ENCODE results near the gene ADARB2. TPM values are rescaled to one million over a fixed set of nuclear protein-coding genes. Genes with fewer than 3 reads are reported as not detected.
"Not testable (repeated sequence)": the region's sequence is repeated elsewhere in the genome, so short reads cannot be mapped to it uniquely, and the experiment has no call there.

The ADARB2 gene
- total and polyA plus RNA-seq, 3 experiments from 2014 or later = not detected

DNA sequence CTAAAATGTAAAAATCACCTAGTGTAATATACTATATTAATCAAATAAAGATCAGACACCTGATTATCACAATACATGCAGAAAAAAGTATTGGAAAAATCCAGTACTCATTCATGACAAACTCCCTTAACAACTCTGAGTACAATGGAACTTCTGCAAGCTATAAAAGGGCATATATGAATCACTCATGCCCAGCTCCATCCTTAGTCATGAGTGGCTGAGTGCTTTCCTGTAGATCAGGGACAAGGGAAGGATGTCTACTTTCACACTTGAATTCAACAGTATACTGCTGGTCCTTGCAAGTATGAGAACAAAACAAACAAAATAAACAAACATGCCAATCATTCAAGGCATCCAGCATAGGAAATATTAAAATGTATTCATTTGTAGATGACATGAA is 116.5 kb downstream of the ADARB2 start:
- H3K27me3 Mint-ChIP-seq = peaks cover 10 to 14% of the 10 kb centered on the region in 2 donors
- DNase-seq = no peak
- Histone ChIP-seq H3K9me3 (ENCODE audit: low read length) (no peaks in the 10 kb centered on the region), H3K27me3 (ENCODE audit: insufficient read depth, low read length, poor library complexity, severe bottlenecking) (no peaks in the 10 kb centered on the region), H3K4me1 (ENCODE audit: insufficient read depth, low read length) (no peaks in the 10 kb centered on the region), H3K4me3 (ENCODE audit: low read length) (no peak overlapping the region), H3K27ac (ENCODE audit: low read depth, low read length) (no peak overlapping the region), H3K36me3 (ENCODE audit: insufficient read depth, low read length) (no peaks in the 10 kb centered on the region)
- no peak overlapping the region for H3K27ac Mint-ChIP-seq
- POLR2A ChIA-PET = no interaction called here
- H3K9me3 Mint-ChIP-seq = peaks cover 4 to 8% (median 7%) of the 10 kb centered on the region in 5 donors
- no peak overlapping the region for H3K4me3 Mint-ChIP-seq
- no peaks in the 10 kb centered on the region for H3K4me1 Mint-ChIP-seq
- H3K36me3 Mint-ChIP-seq = peaks cover 0 to 5% (median 1%) of the 10 kb centered on the region in 3 donors
- CTCF ChIA-PET = no interaction called here

DNA sequence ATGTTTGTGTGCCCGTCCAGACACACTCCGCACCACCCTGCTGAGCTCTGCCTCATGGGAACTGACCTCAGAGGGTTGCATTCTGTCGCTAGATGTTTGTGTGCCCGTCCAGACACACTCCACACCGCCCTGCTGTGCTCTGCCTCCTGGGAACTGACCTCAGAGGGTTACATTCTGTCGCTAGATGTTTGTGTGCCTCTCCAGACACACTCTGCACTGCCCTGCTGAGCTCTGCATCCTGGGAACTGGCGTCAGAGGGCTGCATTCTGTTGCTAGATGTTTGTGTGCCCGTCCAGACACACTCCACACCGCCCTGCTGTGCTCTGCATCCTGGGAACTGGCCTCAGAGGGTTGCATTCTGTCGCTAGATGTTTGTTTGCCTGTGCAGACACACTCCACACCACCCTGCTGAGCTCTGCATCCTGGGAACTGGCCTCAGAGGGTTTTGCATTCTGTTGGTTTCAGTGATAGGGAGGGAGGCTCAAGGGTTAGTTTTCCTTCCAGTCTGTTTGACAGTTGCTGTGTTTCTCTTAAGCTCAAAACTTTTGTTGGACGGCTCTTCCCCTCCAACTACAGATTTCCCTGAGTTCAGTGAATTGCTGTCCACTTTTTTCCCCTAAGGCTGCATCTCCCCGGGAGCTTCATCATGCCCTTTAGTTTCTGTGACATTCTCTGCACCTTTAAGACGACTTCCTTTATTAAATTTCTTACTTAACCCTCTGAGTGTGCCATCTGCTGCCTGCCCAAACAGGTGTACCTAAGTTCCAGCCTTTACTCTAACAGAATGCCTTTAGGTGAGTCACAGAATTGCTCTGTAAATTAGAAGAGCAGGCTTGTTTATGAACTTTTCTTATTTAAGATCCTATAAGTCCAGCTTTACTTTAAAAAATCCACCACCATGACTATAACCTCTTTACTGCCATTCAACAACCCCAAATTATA is 119.7 kb downstream of the ADARB2 start:
- POLR2A ChIA-PET; H3K4me1 ChIP-seq (ENCODE audit: insufficient read depth, low read length); H3K27ac Mint-ChIP-seq; CTCF ChIA-PET; H3K4me3 Mint-ChIP-seq; H3K9me3 Mint-ChIP-seq; H3K27ac ChIP-seq (ENCODE audit: low read depth, low read length); DNase-seq; H3K9me3 ChIP-seq (ENCODE audit: low read length); H3K36me3 Mint-ChIP-seq; H3K27me3 ChIP-seq (ENCODE audit: insufficient read depth, low read length, poor library complexity, severe bottlenecking); H3K4me1 Mint-ChIP-seq; H3K4me3 ChIP-seq (ENCODE audit: low read length); H3K36me3 ChIP-seq (ENCODE audit: insufficient read depth, low read length): not testable (repeated sequence)
- H3K27me3 Mint-ChIP-seq = peaks cover 10 to 14% of the 10 kb centered on the region in 2 donors

- H3K9me3 ChIP-seq (ENCODE audit: low read length); H3K9me3 Mint-ChIP-seq; H3K27ac ChIP-seq (ENCODE audit: low read depth, low read length); H3K4me3 Mint-ChIP-seq; H3K4me3 ChIP-seq (ENCODE audit: low read length); H3K36me3 Mint-ChIP-seq; H3K27me3 ChIP-seq (ENCODE audit: insufficient read depth, low read length, poor library complexity, severe bottlenecking); H3K36me3 ChIP-seq (ENCODE audit: insufficient read depth, low read length); POLR2A ChIA-PET; H3K4me1 ChIP-seq (ENCODE audit: insufficient read depth, low read length); H3K4me1 Mint-ChIP-seq; CTCF ChIA-PET; H3K27ac Mint-ChIP-seq; DNase-seq: not testable (repeated sequence)
- H3K27me3 Mint-ChIP-seq = peaks cover 10 to 15% of the 10 kb centered on the region in 2 donors
Observed at GRCh38 chr10:1616701-1617100, 120.6 kb downstream of the ADARB2 start.

DNA sequence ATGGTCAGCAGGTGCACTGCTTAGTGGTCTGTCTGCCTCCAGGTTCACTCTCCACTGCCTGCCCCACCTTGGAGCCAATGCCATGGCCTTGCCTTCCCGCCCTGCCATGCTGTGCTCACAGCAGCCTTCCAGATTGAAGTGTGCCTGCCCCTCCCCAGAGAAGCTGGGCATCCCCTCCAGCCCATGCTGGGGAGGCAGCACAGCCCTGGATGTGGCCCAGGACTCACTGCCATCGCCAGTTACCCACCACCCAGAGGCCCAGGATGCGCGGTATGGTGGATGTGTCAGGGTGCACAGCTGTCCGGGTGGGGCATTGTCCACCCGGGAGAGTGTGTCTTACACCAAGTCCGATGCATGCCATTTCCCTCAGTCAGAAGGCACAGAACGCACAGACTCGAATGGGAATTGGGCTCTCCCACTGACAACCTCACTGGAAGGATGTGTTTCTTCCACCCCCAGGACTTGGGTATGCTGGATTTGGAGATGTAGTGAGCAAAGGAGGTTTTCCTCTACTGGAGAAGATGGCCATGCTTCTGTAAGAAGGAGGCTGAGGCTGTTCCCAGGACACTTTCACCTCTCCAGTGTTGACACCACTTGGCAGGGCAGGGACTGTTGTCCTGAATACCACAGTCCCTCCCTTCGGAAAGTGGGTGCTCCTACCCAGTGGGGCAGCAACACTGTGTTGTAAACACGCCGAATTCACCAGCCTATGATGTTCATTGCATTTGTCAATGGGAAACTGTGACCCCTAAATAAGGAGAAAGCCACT is 122.0 kb downstream of the ADARB2 start:
- Mint-ChIP-seq H3K27me3 (peaks cover 16 to 26% of the 10 kb centered on the region in 2 donors), H3K9me3 (peaks cover 4 to 8% (median 7%) of the 10 kb centered on the region in 5 donors), H3K4me3 (no peak overlapping the region), H3K4me1 (no peaks in the 10 kb centered on the region), H3K36me3 (peaks cover 0 to 5% (median 1%) of the 10 kb centered on the region in 3 donors), H3K27ac (no peak overlapping the region)
- CTCF ChIA-PET = no interaction called here
- Histone ChIP-seq H3K4me1 (ENCODE audit: insufficient read depth, low read length) (no peaks in the 10 kb centered on the region), H3K36me3 (ENCODE audit: insufficient read depth, low read length) (no peaks in the 10 kb centered on the region), H3K27ac (ENCODE audit: low read depth, low read length) (no peak overlapping the region), H3K27me3 (ENCODE audit: insufficient read depth, low read length, poor library complexity, severe bottlenecking) (no peaks in the 10 kb centered on the region), H3K9me3 (ENCODE audit: low read length) (no peaks in the 10 kb centered on the region), H3K4me3 (ENCODE audit: low read length) (no peak overlapping the region)
- POLR2A ChIA-PET = no interaction called here
- no peak for DNase-seq

DNA sequence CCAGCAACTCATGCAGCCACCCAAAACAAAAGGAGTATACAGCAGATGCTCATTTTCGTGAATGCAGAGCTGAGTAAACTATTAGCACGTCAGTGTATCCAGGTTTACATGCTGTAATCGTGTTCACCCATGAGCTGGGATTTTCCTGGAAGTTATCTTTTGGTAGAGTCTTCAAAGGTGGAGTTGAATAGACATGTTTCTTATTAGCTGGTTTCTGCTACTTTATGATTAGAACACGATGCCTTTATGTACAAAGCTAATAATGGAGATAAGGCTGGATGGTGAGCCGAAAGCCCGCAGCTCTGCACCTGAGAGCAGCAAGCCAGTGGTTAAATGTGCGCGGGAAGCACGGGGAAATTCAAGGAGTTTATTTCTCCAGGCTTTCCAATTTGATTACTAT is 123.8 kb downstream of the ADARB2 start:
- POLR2A ChIA-PET = no interaction called here
- Histone ChIP-seq H3K4me1 (ENCODE audit: insufficient read depth, low read length) (no peaks in the 10 kb centered on the region), H3K36me3 (ENCODE audit: insufficient read depth, low read length) (no peaks in the 10 kb centered on the region), H3K27ac (ENCODE audit: low read depth, low read length) (no peak overlapping the region), H3K9me3 (ENCODE audit: low read length) (no peaks in the 10 kb centered on the region), H3K4me3 (ENCODE audit: low read length) (no peak overlapping the region), H3K27me3 (ENCODE audit: insufficient read depth, low read length, poor library complexity, severe bottlenecking) (no peaks in the 10 kb centered on the region)
- Mint-ChIP-seq H3K36me3 (no peaks in the 10 kb centered on the region), H3K27ac (no peak overlapping the region), H3K9me3 (peaks cover 0 to 2% (median 1%) of the 10 kb centered on the region in 5 donors), H3K4me3 (no peak overlapping the region), H3K4me1 (peaks cover 0 to 8% (median 3%) of the 10 kb centered on the region in 3 donors), H3K27me3 (peaks cover 20 to 34% of the 10 kb centered on the region in 2 donors)
- no peak for DNase-seq
- CTCF ChIA-PET = no interaction called here

- peaks cover 19 to 38% of the 10 kb centered on the region in 2 donors for H3K27me3 Mint-ChIP-seq
- no peak overlapping the region for H3K4me3 Mint-ChIP-seq
- H3K27me3 ChIP-seq (ENCODE audit: insufficient read depth, low read length, poor library complexity, severe bottlenecking) = no peaks in the 10 kb centered on the region
- no peaks in the 10 kb centered on the region for H3K9me3 Mint-ChIP-seq
- H3K27ac ChIP-seq (ENCODE audit: low read depth, low read length) = no peak overlapping the region
- no peaks in the 10 kb centered on the region for H3K4me1 ChIP-seq (ENCODE audit: insufficient read depth, low read length)
- no peaks in the 10 kb centered on the region for H3K36me3 Mint-ChIP-seq
- H3K36me3 ChIP-seq (ENCODE audit: insufficient read depth, low read length) = no peaks in the 10 kb centered on the region
- H3K9me3 ChIP-seq (ENCODE audit: low read length) = no peaks in the 10 kb centered on the region
- ChIA-PET CTCF (interaction anchor here (0.8 kb wide), 1 partner anchor 10 kb away, joined by 3 read pairs; no protein-coding TSS in a partner anchor), POLR2A (no interaction called here)
- H3K27ac Mint-ChIP-seq = no peak overlapping the region
- no peak overlapping the region for H3K4me3 ChIP-seq (ENCODE audit: low read length)
- DNase-seq = no peak
- H3K4me1 Mint-ChIP-seq = peaks cover 0 to 12% (median 8%) of the 10 kb centered on the region in 3 donors
Observed at GRCh38 chr10:1612908-1613307, 124.4 kb downstream of the ADARB2 start.

DNA sequence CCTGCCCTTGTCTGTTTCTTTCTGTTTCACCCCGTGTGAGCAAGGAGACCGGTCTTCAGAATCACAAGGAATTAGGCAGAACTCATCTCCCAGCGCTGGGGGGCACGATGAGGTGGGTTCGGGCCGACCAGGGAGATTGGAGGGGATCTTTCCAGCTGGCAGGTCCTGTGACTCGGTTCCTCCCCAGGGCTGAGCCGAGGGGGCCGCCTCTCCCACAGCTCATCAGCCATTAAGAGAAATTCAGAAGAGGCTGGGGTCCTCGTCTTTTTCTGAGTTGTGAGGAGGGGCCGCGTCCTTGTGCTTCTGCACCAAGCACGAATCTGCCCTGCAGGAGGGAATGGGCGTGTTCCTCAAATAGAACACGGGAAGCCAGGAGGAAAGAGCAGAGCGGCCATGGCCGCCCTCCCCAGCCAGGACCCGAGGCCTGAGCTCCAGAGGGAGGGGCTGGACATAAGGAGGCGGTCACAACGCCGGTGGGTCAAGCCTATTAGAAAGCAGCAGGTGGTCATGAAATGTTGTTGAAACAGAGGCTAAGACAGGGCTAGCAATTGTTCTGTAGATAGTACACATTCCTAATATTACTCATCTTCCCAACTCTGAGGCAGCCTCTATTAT is 125.3 kb downstream of the ADARB2 start:
- Mint-ChIP-seq H3K4me1 (peaks cover 0 to 13% (median 8%) of the 10 kb centered on the region in 3 donors), H3K27ac (no peak overlapping the region), H3K9me3 (no peaks in the 10 kb centered on the region), H3K36me3 (no peaks in the 10 kb centered on the region), H3K4me3 (no peak overlapping the region), H3K27me3 (peaks cover 16 to 40% of the 10 kb centered on the region in 2 donors)
- Histone ChIP-seq H3K4me1 (ENCODE audit: insufficient read depth, low read length) (no peaks in the 10 kb centered on the region), H3K27ac (ENCODE audit: low read depth, low read length) (no peak overlapping the region), H3K27me3 (ENCODE audit: insufficient read depth, low read length, poor library complexity, severe bottlenecking) (no peaks in the 10 kb centered on the region), H3K4me3 (ENCODE audit: low read length) (no peak overlapping the region), H3K36me3 (ENCODE audit: insufficient read depth, low read length) (no peaks in the 10 kb centered on the region), H3K9me3 (ENCODE audit: low read length) (no peaks in the 10 kb centered on the region)
- ChIA-PET POLR2A (no interaction called here), CTCF (interaction anchor here (0.8 kb wide), 1 partner anchor 11 kb away, joined by 3 read pairs; no protein-coding TSS in a partner anchor)
- no peak for DNase-seq
